ENCODE results near the gene SLC45A1.
"Not testable (repeated sequence)": the region's sequence is repeated elsewhere in the genome, so short reads cannot be mapped to it uniquely, and the experiment has no call there.

SLC45A1 gene

DNA sequence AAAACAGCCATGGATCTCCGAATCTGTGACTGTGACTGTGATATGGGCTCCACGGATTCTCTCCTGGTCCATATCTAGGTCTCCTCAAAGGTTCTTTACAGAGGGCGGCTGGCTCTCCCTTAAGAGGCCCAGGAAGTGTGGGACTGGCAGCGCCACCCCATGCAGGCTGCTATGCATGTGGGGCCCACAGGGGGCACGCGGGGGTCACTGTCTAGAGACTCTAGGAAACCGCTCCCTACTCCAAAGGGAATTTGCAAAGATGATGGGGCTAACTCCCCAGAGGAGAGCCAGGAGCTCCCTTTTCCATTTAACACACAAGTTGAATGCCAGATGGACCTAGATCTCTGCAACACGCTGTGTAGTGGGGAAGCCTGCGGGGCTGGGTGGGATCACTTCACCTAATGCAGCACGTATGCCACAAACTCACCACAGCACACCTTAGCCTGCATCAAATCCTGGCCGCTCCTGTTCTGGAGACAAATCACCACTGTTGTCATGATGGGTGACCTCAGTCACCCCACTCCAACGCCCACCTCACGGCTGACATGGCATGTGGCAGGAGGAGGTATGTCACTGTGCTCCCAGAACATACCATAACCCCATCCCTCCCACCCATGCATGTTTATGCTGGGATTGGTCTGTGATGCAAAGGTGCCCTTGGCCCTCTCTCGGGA is 61.7 kb downstream of the SLC45A1 start:
- no CpG with 5 or more reads among the region's 14 CpGs for WGBS, 2 donors (ENCODE audit: extremely low coverage in 2 of 2, insufficient read length in 2 of 2, insufficient replicate concordance in 1 of 2)
- no peak overlapping the region for H3K18ac ChIP-seq (ENCODE audit: low read length)
- DNase-seq (ENCODE audit: low spot score): no peak
- no peak overlapping the region for H2BK12ac ChIP-seq (ENCODE audit: low read length)
- no peaks in the 10 kb centered on the region for H3K27me3 ChIP-seq (ENCODE audit: control insufficient read depth in 3 of 3, insufficient read depth in 3 of 3, low read depth in 1 of 3, low read length in 3 of 3)
- H2BK15ac ChIP-seq (ENCODE audit: low read length): no peak overlapping the region
- no peak overlapping the region for H3K27ac ChIP-seq (replicated peaks; ENCODE audit: low read length)
- no peak overlapping the region for H4K91ac ChIP-seq (ENCODE audit: low read depth, low read length, poor library complexity)
- H2AFZ ChIP-seq (ENCODE audit: low read length): no peak overlapping the region
- peaks cover 4 to 44% of the 10 kb centered on the region in 2 donors for H3K36me3 ChIP-seq (replicated peaks in 1 of 2; ENCODE audit: control insufficient read depth in 2 of 2, insufficient read depth in 2 of 2, low read length in 2 of 2)
- no peak overlapping the region for H3K4me3 ChIP-seq (ENCODE audit: low read length in 2 of 2)
- H3K23ac ChIP-seq (ENCODE audit: low read depth, low read length, poor library complexity): no peak overlapping the region
- H3K4me1 ChIP-seq (ENCODE audit: control insufficient read depth in 2 of 2, insufficient read depth in 1 of 2, low read depth in 1 of 2, low read length in 2 of 2): peaks cover 13 to 22% of the 10 kb centered on the region in 2 donors
- H3K4ac ChIP-seq (ENCODE audit: low read length): no peak overlapping the region
- peak overlapping the region; percentile 1 for H3K14ac ChIP-seq (ENCODE audit: low read length)
- no peak overlapping the region for H2AK5ac ChIP-seq (ENCODE audit: low read depth, low read length)
- H3K79me1 ChIP-seq (ENCODE audit: low read depth, low read length): peaks cover 3% of the 10 kb centered on the region
- no peak overlapping the region for H3K4me2 ChIP-seq (ENCODE audit: insufficient read depth, low read length, poor library complexity, severe bottlenecking)
- H2BK5ac ChIP-seq (ENCODE audit: low read length): no peak overlapping the region
- no peak overlapping the region for H2BK120ac ChIP-seq (ENCODE audit: low read depth, low read length)
- no peak overlapping the region for H3K9ac ChIP-seq (ENCODE audit: low read depth, low read length, poor library complexity)
- H4K8ac ChIP-seq (ENCODE audit: low read depth, low read length): no peak overlapping the region
- H3K9me3 ChIP-seq (replicated peaks in 1 of 2; ENCODE audit: control insufficient read depth in 2 of 2, insufficient read depth in 1 of 2, low read depth in 1 of 2, low read length in 2 of 2): no peaks in the 10 kb centered on the region

DNA sequence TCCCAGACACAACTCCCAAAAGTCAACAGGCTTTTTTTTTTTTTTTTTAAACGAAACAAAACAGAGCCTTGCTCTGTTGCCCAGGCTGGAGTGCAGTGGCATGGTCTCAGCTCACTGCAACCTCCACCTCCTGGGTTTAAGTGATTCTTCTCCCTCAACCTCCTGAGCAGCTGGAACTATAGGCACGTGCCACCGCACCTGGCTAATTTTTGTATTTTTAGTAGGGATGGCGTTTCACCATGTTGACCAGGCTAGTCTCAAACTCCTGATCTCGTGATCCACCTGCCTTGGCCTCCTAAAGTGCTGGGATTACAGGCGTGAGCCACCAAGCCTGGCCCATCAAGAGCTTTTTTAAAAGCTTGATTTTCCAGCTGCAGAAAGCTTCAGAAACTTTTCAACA is 62.4 kb downstream of the SLC45A1 start:
- no CpG with 5 or more reads among the region's 6 CpGs for WGBS, 2 donors (ENCODE audit: extremely low coverage in 2 of 2, insufficient read length in 2 of 2, insufficient replicate concordance in 1 of 2)
- H3K18ac ChIP-seq (ENCODE audit: low read length); H4K8ac ChIP-seq (ENCODE audit: low read depth, low read length); H2BK5ac ChIP-seq (ENCODE audit: low read length); H3K23ac ChIP-seq (ENCODE audit: low read depth, low read length, poor library complexity); DNase-seq (ENCODE audit: low spot score); H3K4ac ChIP-seq (ENCODE audit: low read length); H3K4me3 ChIP-seq (ENCODE audit: low read length in 2 of 2); H3K9me3 ChIP-seq (replicated peaks in 1 of 2; ENCODE audit: control insufficient read depth in 2 of 2, insufficient read depth in 1 of 2, low read depth in 1 of 2, low read length in 2 of 2); H2AK5ac ChIP-seq (ENCODE audit: low read depth, low read length); H3K27ac ChIP-seq (replicated peaks; ENCODE audit: low read length); H4K91ac ChIP-seq (ENCODE audit: low read depth, low read length, poor library complexity); H3K14ac ChIP-seq (ENCODE audit: low read length); H3K4me2 ChIP-seq (ENCODE audit: insufficient read depth, low read length, poor library complexity, severe bottlenecking); H2BK12ac ChIP-seq (ENCODE audit: low read length); H3K9ac ChIP-seq (ENCODE audit: low read depth, low read length, poor library complexity); H2BK15ac ChIP-seq (ENCODE audit: low read length); H2AFZ ChIP-seq (ENCODE audit: low read length); H2BK120ac ChIP-seq (ENCODE audit: low read depth, low read length); H3K27me3 ChIP-seq (ENCODE audit: control insufficient read depth in 3 of 3, insufficient read depth in 3 of 3, low read depth in 1 of 3, low read length in 3 of 3); H3K79me1 ChIP-seq (ENCODE audit: low read depth, low read length): not testable (repeated sequence)
- peaks cover 13 to 22% of the 10 kb centered on the region in 2 donors for H3K4me1 ChIP-seq (ENCODE audit: control insufficient read depth in 2 of 2, insufficient read depth in 1 of 2, low read depth in 1 of 2, low read length in 2 of 2)
- H3K36me3 ChIP-seq (replicated peaks in 1 of 2; ENCODE audit: control insufficient read depth in 2 of 2, insufficient read depth in 2 of 2, low read length in 2 of 2): peaks cover 6 to 50% of the 10 kb centered on the region in 2 donors

DNA sequence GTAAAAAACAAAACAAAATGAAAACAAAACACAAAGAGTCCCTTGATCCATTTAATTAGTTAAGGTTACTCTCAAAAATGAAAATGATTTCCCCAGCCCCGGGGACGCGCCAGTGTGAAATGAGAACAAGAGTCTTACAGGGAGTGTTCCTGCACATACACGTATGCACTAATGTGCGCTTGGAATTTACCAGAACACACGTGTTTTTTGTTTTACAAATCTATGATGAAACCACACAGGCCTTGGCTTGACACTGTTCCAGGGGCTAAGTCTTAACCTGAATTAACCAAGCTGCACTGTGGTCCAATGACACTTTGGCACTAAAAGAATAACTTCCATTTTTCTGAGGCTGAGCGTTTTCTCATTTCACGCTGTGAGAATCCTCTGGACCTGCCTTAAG is 63.7 kb downstream of the SLC45A1 start:
- Histone ChIP-seq H3K18ac (ENCODE audit: low read length) (no peak overlapping the region), H3K4ac (ENCODE audit: low read length) (no peak overlapping the region), H3K79me1 (ENCODE audit: low read depth, low read length) (peaks cover 4% of the 10 kb centered on the region), H3K4me3 (ENCODE audit: low read length in 2 of 2) (no peak overlapping the region), H3K27me3 (ENCODE audit: control insufficient read depth in 3 of 3, insufficient read depth in 3 of 3, low read depth in 1 of 3, low read length in 3 of 3) (no peaks in the 10 kb centered on the region), H3K23ac (ENCODE audit: low read depth, low read length, poor library complexity) (no peak overlapping the region), H3K36me3 (replicated peaks in 1 of 2; ENCODE audit: control insufficient read depth in 2 of 2, insufficient read depth in 2 of 2, low read length in 2 of 2) (peaks cover 6 to 51% of the 10 kb centered on the region in 2 donors), H4K8ac (ENCODE audit: low read depth, low read length) (no peak overlapping the region), H4K91ac (ENCODE audit: low read depth, low read length, poor library complexity) (no peak overlapping the region), H3K27ac (replicated peaks; ENCODE audit: low read length) (peak overlapping the region; percentile 64), H2AFZ (ENCODE audit: low read length) (no peak overlapping the region), H2BK12ac (ENCODE audit: low read length) (no peak overlapping the region), H3K4me2 (ENCODE audit: insufficient read depth, low read length, poor library complexity, severe bottlenecking) (no peak overlapping the region), H2AK5ac (ENCODE audit: low read depth, low read length) (no peak overlapping the region), H2BK120ac (ENCODE audit: low read depth, low read length) (no peak overlapping the region), H3K9ac (ENCODE audit: low read depth, low read length, poor library complexity) (no peak overlapping the region), H2BK5ac (ENCODE audit: low read length) (no peak overlapping the region), H3K14ac (ENCODE audit: low read length) (no peak overlapping the region), H3K4me1 (ENCODE audit: control insufficient read depth in 2 of 2, insufficient read depth in 1 of 2, low read depth in 1 of 2, low read length in 2 of 2) (peaks cover 13 to 22% of the 10 kb centered on the region in 2 donors), H3K9me3 (replicated peaks in 1 of 2; ENCODE audit: control insufficient read depth in 2 of 2, insufficient read depth in 1 of 2, low read depth in 1 of 2, low read length in 2 of 2) (no peaks in the 10 kb centered on the region), H2BK15ac (ENCODE audit: low read length) (no peak overlapping the region)
- WGBS, 2 donors (ENCODE audit: extremely low coverage in 2 of 2, insufficient read length in 2 of 2, insufficient replicate concordance in 1 of 2): no CpG with 5 or more reads among the region's 8 CpGs
- DNase-seq (ENCODE audit: low spot score): no peak

DNA sequence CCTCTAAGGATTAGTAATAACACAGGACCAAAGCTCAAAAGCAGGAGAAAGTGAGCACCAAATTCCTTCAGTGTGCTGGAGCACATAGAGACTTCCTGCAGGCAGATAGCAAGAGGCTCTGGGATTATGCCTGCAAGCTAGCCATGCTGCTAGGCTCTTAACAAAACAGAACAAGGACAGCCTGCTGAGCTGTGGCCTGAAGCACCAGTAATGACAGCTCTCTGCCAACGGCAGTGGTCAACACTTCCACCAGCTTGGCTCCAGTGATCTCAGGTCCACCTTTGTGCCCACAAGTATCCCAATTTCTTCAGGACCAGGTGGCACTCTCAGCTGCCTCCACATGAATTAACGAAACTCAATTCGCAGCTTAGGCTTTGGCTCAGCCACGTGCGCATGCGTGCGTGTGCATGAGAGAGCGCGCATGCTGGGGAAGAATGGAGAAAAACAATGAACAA is 64.2 kb downstream of the SLC45A1 start:
- Histone ChIP-seq H3K9ac (ENCODE audit: low read depth, low read length, poor library complexity) (no peak overlapping the region), H3K9me3 (replicated peaks in 1 of 2; ENCODE audit: control insufficient read depth in 2 of 2, insufficient read depth in 1 of 2, low read depth in 1 of 2, low read length in 2 of 2) (no peaks in the 10 kb centered on the region), H2BK12ac (ENCODE audit: low read length) (no peak overlapping the region), H3K4ac (ENCODE audit: low read length) (no peak overlapping the region), H3K18ac (ENCODE audit: low read length) (no peak overlapping the region), H2AFZ (ENCODE audit: low read length) (no peak overlapping the region), H2BK120ac (ENCODE audit: low read depth, low read length) (no peak overlapping the region), H3K79me1 (ENCODE audit: low read depth, low read length) (peaks cover 4% of the 10 kb centered on the region), H2BK15ac (ENCODE audit: low read length) (no peak overlapping the region), H2AK5ac (ENCODE audit: low read depth, low read length) (no peak overlapping the region), H4K91ac (ENCODE audit: low read depth, low read length, poor library complexity) (no peak overlapping the region), H3K4me1 (ENCODE audit: control insufficient read depth in 2 of 2, insufficient read depth in 1 of 2, low read depth in 1 of 2, low read length in 2 of 2) (peaks cover 16 to 22% of the 10 kb centered on the region in 2 donors), H3K4me3 (ENCODE audit: low read length in 2 of 2) (peak overlapping the region in 1 of 2 donors; percentile 37), H3K27me3 (ENCODE audit: control insufficient read depth in 3 of 3, insufficient read depth in 3 of 3, low read depth in 1 of 3, low read length in 3 of 3) (no peaks in the 10 kb centered on the region), H4K8ac (ENCODE audit: low read depth, low read length) (no peak overlapping the region), H3K23ac (ENCODE audit: low read depth, low read length, poor library complexity) (no peak overlapping the region), H3K4me2 (ENCODE audit: insufficient read depth, low read length, poor library complexity, severe bottlenecking) (no peak overlapping the region), H2BK5ac (ENCODE audit: low read length) (no peak overlapping the region), H3K14ac (ENCODE audit: low read length) (no peak overlapping the region), H3K27ac (replicated peaks; ENCODE audit: low read length) (peak overlapping the region; percentile 64), H3K36me3 (replicated peaks in 1 of 2; ENCODE audit: control insufficient read depth in 2 of 2, insufficient read depth in 2 of 2, low read length in 2 of 2) (peaks cover 6 to 51% of the 10 kb centered on the region in 2 donors)
- WGBS, 2 donors (ENCODE audit: extremely low coverage in 2 of 2, insufficient read length in 2 of 2, insufficient replicate concordance in 1 of 2): no CpG with 5 or more reads among the region's 9 CpGs
- DNase-seq (ENCODE audit: low spot score): peak; percentile 52

Measured in neuronal stem cell (in vitro differentiated cells).